Measurements from ENCODE around the gene CD84. TPM values are rescaled to one million over a fixed set of nuclear protein-coding genes. Genes with fewer than 3 reads are reported as not detected.
"Not testable (repeated sequence)": the region's sequence is repeated elsewhere in the genome, so short reads cannot be mapped to it uniquely, and the experiment has no call there.

Gene CD84
- 1.1 TPM for polyA plus RNA-seq (ENCODE audit: insufficient read length)
- long read RNA-seq, donor 1: 0 reads
- long read RNA-seq, donor 2, full-length matches to known transcripts: 1 of 1 reads
- long read RNA-seq, donor 2, partial matches to known transcripts: 0 of 1 reads
- long read RNA-seq, donor 2, other reads (novel, unspliced or antisense): 0 of 1 reads
- long read RNA-seq, donor 3: 0 reads
- long read RNA-seq, donor 4: 0 reads
- long read RNA-seq, donor 5: 0 reads
- long read RNA-seq, donor 6, full-length matches to known transcripts: 1 of 1 reads
- long read RNA-seq, donor 6, partial matches to known transcripts: 0 of 1 reads
- long read RNA-seq, donor 6, other reads (novel, unspliced or antisense): 0 of 1 reads
- long read RNA-seq, donor 7, full-length matches to known transcripts: 1 of 1 reads
- long read RNA-seq, donor 7, partial matches to known transcripts: 0 of 1 reads
- long read RNA-seq, donor 7, other reads (novel, unspliced or antisense): 0 of 1 reads
- long read RNA-seq, donor 8: 0 reads

GRCh38 chr1:160579216-160579701 lies at the start of gene CD84:
Gene CD84, minus strand, starts transcription at chr1:160579496. Its CDS starts 59 bp downstream, at chr1:160579437.
- DNase-seq: no peak

GRCh38 chr1:160628799-160629263 lies 49.5 kb upstream of the CD84 start:
- no peak for DNase-seq

GRCh38 chr1:160627677-160628289 lies 48.5 kb upstream of the CD84 start:
- DNase-seq: not testable (repeated sequence)

- no peak for DNase-seq
These were observed 47.4 kb upstream of the CD84 start for GRCh38 chr1:160626509-160627342.

GRCh38 chr1:160625725-160626498 lies 46.6 kb upstream of the CD84 start:
- DNase-seq: no peak

- no peak for DNase-seq
These were observed 46.0 kb upstream of the CD84 start for GRCh38 chr1:160625321-160625720.

DNA sequence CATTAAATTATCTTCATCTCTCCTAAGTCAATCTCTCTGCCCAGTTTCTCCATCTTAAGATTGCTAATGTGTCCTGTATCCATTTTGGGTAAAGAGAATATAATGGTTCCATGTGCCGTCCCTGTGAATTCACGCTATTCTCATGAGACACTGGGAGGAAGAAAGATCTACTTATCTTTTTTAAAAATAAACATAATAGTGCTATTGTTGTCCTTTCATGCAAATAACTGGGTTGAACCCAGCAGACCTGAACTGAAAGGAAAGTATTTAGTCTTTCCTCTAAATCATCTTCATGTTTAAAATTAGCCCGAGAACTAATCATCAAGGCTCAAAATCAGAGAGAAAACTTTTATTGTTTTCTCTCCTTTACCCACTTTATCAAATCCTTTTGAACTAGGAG lies 45.2 kb upstream of the CD84 start:
- no peak for DNase-seq

DNA sequence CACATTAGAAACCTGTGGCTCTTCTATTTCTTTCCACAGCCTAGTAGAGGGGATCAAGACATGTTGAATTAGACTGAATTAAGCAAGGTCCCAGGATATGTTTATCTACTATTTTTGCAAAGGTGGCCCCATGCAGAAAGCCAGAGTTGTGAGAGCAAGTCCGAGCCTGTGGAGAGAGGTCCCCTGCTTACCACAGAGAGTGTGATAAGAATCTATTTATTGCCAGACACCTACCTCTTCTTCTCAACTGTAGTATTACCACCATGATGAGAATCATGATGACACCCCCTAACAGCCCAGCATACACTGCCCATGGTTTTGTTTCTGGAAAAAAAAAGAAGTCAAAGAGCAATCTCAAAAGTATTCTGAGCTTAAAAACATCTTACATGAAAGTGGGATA lies 44.6 kb upstream of the CD84 start:
- DNase-seq: no peak

DNA sequence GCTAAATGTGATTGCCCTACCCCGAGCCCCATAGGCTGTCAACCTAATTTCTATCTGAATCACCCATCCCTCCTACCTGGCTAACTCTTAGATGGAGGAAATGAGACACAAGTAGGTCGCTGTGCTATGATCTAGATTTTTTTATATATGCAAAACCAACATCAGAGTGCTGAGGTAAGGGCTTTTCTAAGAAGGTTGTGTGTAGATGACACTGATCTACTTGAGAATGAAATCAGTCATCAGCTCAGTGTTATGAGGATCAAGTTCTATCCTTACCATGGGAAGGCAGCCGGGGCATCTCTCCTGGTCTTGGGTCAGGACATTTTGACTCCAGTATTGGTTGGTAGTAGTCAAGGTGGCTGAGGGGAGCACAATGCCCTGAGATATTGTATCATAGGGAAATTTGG lies 43.9 kb upstream of the CD84 start:
- no peak for DNase-seq

GRCh38 chr1:160622501-160623226 lies 43.4 kb upstream of the CD84 start:
- no peak for DNase-seq

- DNase-seq: no peak
These were observed 42.5 kb upstream of the CD84 start for GRCh38 chr1:160621633-160622413.

DNA sequence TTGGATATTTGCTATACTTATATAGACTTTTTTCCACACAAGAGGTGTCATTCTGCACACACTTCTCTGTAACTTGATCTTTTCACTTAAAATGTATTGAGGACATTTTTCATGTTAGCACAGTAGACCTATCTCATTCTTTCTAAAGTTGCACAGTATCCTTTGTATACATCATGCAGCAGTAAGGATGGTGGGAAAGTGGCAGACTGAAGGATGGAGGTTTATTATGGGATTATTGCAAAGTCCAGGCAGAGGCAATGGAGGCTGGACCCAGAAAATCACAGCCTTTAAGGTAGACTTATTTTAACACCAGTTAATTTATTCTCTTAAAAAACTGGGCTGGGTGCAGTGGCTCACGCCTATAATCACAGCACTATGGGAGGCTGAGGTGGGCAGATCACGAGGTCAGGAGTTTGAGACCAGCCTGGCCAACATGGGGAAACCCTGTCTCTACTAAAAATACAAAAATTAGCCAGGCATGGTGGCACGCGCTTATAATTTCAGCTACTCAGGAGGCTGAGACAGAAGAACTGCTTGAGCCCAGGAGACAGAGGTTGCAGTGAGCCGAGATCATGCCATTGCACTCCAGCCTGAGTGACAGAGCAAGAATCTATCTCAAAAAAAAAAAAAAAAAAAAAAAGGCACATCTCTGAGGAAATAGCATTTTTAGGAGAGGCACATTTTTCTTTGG lies 41.8 kb upstream of the CD84 start:
- no peak for DNase-seq

GRCh38 chr1:160619742-160620277 lies 40.5 kb upstream of the CD84 start:
- no peak for DNase-seq

DNA sequence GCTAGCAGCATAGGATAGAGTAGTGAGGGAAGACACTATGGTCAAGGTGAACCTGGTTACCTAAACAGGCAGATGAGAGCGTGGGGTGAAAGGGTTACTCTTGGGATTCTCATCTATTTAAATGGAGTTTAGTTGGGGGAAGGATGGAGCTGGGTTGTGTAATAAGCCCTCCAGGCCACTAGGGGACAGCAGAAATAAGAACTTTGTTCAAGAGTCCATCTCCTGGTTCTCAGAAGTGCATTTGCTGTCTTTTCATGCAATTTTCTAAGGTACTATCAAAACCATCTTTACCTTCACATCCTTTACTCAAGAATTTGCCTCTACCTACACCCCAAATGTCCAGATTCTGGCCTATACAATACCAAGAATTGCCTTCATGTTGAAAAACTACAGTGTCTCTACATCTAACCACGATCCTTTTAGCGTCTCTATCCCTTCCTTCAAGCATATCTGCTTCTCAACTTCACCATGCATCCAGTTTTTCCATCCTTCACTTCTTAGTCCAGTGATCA lies 39.5 kb upstream of the CD84 start:
- DNase-seq: no peak

DNA sequence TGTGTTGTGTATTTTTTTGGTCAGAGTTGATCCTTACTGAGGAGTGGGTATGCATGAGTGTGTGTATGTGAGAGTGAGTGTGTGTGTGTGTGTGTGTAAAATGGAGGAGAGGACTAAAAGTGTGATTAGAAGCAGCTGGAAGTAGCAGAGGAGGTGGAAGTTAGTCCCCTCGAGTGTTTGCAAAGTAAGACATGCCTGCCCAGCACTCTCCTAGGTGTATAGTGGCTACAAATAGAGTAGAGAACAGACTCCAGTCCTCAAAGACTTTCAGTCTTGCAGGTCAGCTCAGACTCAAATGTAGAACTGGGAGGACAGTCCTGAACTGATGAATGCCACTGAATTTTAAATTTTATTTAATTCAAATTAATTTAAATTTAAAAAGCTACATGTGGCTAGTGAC lies 39.0 kb upstream of the CD84 start:
- DNase-seq: no peak

DNA sequence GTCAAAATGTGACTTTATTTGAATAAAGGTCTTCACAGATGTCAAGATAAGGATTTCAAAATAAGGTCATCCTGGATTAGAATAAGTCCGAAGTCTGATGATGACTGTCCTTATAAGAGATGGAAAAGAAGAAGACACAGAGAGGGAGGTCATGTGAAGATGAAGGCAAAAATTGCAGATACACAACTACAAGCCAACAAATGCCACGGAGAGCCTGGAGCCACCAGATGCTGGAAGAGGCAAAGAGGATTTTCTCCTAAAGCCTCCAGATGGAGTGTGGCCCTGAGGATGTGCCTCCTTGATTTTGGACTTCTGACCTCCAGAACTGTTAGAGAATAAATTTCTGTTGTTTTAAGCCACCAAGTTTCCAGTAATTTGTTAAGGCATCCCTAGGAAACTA lies 36.4 kb upstream of the CD84 start:
- no peak for DNase-seq

DNA sequence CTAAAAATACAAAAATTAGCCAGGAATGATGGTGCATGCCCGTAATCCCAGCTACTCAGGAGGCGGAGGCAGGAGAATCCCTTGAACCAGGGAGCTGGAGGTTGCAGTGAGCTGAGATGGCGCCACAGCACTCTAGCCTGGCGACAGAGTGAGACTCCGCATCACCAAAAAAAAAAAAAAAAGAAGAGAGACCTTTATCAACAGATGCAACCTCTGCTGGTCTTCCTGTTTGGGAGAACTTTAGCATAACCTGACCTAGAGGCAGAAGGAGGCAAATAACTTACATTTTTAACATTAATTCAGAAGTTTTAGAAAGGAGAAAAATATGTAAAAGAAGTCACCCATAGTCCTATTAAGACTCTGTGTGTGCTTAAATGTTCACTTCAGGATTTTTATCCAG lies 35.1 kb upstream of the CD84 start:
- DNase-seq: no peak

DNA sequence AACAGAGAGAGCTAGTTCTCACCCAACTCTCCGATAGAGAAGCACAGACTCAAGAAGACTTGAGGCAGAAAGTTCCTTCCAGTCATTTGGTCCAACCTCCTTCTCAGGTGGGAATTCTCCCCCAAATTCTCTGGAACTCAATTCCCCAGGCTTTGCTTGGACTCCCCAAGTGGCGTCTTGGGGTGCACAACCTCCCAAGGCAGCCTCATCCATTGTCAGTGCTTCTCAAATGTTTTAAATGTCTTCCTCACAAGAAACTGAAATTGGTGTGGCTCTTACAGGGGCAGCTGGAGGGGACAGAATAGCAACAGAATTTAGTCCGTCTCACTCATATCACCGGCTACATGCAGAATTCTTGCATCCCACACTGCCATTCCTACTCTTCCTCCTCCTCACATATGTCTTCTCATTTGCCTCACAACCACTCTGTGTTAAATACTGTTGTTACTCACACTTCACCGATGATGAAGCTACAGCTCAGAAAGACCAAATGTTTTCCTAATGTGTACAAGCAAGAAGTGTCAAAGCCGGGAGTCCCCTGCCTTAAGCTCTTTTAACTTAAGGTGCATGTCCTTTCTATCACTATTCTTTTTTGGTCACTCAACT lies 33.4 kb upstream of the CD84 start:
- DNase-seq: no peak
